NOMO-1 treated with DMSO at 0.1 percent for 48 hours (cell line): Measurements from ENCODE around the gene HSD17B1.
A peak's percentile ranks its signal among the peaks of the same experiment; 100 is the strongest.
"Not testable (repeated sequence)": the region's sequence is repeated elsewhere in the genome, so short reads cannot be mapped to it uniquely, and the experiment has no call there.

Experiments
- DNase-seq: peaks from one replicate; lab custom pipeline; 2025; ENCODE audit not compliant: unreplicated experiment; lab: John Stamatoyannopoulos, UW

HSD17B1 gene

DNA sequence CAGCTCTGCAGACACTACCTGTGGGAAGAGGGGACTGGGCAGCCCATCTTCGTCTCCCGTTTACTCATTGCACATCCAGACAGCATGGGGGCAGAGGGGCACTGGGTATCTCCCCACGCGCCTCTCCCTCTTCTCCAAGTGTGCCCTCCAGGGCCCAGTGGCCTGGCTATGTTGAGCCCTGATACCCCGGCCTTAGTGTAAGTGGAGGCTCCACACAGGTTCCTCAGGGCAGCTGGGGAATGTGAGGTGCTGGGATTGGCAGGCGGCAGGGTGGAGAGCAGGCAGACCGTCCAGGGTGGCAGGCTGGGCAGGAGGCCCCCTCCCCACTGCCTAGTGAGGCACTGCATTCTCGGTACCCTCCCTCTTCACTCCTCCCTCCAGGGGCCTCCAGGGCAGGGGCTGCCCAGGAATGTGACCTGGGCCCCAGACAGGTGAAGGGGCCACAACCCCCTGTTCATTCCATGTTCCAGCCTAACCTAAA is 29.9 kb upstream of the HSD17B1 start:
- DNase-seq, result no peak

DNA sequence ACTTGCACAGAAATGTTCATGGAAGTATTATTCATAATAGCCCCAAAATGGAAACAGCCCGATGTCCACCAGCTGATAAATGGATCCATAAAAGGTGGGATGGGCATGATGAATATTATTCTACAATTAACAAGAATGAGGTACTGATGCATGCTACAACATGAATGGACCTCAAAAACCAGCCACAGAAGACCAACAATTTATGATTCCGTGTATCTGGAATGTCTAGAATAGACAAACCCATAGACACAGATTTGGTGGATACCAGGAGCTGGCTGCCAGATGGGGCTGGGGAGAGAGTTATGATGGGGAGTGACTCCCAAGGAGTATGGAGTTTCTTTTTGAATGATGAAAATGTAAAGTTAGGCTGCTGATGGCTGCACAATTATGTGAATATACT is 27.5 kb upstream of the HSD17B1 start:
- no peak for DNase-seq

GRCh38 chr17:42526031-42526444 is 26.7 kb upstream of the HSD17B1 start:
- no peak for DNase-seq

DNA sequence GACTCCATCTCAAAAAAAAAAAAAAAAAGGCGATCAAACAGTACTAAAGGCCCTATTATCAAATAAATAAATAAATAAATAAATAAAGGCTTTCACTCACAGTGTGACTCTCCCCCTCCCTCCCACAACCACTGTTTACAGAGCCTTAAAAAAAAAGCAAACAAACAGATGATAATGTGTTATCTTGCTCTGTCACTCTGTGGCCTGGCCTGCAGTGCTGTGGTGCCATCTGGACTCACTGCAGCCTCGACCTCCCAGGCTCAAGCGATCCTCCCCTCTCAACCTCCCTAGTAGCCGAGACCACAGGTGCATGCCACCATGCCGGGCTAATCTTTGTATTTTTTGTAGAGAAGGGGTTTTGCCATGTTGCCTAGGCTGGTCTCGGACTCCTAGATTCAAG is 24.8 kb upstream of the HSD17B1 start:
- DNase-seq, result no peak

DNA sequence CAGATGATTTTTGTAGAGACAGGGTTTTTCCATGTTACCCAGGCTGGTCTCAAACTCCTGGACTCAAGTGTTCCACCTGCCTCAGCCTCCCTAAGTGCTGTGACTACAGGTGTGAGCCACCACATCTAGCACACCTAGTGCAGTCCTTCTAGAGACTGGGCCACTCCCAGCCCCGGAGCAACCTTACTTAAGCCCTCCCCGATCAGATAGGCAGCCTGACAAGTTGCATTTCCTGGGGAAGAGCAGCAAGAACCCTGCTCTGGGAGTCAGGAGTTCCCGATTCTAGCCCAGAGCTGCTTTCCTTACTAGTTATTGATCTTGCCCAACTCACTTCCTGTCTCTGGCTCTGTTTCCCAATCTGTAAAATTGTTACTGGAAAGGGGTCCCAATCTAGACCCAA is 23.7 kb upstream of the HSD17B1 start:
- DNase-seq, result no peak

DNA sequence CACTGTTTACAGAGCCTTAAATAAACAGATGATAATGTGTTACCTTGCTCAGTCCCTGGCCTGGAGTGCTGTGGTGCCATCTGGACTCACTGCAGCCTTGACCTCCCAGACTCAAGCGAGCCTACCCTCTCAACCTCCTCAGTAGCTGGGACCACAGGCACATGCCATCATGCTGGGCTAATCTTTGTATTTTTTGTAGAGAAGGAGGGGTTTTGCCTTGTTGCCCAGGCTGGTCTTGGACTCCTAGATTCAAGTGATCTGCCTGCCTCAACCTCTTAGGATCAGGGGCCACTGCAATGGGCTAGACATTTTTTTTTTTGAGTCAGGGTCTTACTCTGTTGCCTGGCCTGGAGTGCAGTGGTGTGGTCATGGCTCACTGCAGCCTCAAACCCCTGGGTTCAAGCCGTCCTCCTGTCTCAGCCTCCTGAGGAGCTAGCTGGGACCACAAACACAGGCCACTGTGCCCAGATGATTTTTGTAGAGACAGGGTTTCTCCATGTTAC is 21.7 kb upstream of the HSD17B1 start:
- no peak for DNase-seq

- peak; percentile 57 for DNase-seq
Measured at GRCh38 chr17:42531455-42532354, 21.0 kb upstream of the HSD17B1 start.

DNA sequence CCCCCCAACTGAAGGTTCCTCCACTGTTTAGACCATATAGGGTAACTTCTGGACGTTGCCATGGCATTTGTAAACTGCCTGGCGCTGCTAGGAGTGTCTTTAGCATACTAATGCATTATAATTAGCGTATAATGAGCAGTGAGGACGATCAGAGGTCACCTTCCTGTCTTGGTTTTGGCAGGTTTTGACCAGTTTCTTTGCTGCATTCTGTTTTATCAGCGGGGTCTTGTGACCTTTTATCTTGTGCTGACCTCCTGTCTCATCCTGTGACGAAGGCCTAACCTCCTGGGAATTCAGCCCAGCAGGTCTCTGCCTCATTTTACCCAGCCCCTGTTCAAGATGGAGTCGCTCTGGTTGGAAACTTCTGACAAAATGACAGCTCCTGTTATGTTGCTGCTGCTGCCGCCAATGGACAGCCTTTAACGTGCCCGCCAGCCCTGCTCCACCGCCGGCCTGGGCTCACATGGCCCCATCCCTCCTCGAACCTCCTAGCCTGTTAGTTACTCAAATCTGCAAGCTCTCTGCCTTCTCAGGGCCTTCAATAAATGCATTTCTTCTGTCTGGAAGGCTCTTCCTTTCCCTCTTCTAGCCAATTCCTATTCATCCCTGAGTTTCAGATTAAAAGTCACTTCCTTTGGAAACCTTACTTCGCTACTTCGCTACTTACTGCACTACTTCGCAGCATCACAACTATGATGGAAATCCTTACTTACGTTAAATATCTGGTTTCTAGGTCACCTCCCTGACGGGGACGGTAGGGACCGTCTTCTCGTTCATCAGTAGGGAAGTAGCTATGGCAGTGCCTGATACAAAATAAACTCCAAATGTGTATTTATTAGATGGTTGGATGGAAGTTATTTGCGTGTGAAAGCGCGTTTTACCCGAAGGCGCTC is 17.3 kb upstream of the HSD17B1 start:
- DNase-seq, result peak; percentile 75

DNA sequence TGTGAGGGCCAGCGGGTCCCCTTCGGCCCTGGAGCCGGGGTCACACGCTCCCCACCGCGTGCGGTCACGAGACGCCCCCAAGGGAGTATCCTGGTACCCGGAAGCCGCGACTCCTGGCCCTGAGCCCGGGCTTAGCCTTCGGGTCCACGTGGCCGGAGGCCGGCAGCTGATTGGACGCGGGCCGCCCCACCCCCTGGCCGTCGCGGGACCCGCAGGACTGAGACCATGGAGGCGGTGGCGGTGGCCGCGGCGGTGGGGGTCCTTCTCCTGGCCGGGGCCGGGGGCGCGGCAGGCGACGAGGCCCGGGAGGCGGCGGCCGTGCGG is 16.7 kb upstream of the HSD17B1 start, which contains the start of gene NAGLU:
TSS of gene NAGLU (plus strand) at position 194 of the 324 bp plus-strand sequence. CDS start at position 226, 32 bp downstream.
- DNase-seq, result peak; percentile 81

- DNase-seq, result peak; percentile 38
Measured at GRCh38 chr17:42536372-42537155, 16.2 kb upstream of the HSD17B1 start.

- no peak for DNase-seq
Measured at GRCh38 chr17:42537156-42537805, 15.4 kb upstream of the HSD17B1 start.

GRCh38 chr17:42537826-42538451 is 14.8 kb upstream of the HSD17B1 start:
- DNase-seq, result no peak

GRCh38 chr17:42538482-42538881 is 14.2 kb upstream of the HSD17B1 start:
- DNase-seq, result no peak

DNA sequence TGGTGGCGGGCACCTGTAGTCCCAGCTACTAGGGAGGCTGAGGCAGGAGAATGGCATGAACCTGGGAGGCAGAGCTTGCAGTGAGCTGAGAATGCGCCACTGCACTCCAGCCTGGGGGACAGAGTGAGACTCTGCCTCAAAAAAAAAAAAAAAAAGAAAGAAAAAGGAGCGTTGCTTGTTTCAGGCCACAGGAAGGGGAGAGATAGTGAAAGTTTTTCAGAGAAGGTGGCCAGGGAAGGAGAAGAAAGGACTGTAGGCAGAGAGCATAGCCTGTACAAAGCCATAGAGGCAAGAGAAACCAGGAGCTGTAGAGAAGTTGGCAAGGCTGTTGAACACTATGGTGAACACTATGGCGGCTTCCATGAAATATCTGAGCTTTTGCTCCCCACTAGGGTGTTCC is 12.2 kb upstream of the HSD17B1 start:
- not testable (repeated sequence) for DNase-seq

DNA sequence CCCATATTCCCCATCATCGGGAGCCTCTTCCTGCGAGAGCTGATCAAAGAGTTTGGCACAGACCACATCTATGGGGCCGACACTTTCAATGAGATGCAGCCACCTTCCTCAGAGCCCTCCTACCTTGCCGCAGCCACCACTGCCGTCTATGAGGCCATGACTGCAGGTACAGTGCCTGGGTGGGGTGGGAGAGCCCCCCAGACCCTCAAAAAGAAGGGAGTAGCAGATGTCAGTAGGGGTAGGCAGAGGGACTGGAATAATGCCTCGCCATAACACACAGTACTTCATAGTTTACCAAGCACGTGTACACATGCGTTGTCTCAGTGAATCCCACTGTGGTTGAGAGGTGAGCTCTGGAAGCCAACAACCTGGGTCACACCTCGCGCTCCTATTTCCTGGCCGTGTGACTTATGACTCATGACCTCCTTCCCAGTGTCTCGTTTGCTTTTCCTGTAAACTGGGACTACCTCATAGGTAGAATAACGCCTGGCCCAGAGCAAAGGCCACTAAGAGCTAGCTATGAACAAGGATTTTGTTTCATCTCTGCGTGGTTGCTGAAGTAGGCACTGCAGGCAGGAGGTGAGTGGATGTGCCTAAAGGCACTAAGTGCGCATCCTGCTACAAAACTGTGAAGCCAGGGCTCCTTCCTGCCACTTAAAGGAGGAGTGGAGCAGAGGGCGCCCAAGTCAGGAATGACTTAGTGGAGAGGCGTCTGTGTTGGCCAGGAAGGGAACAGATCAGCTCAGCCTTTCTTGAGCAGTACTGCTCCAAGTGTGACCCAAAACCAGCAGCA is 11.5 kb upstream of the HSD17B1 start:
- DNase-seq, result no peak

GRCh38 chr17:42543190-42544079 is 9.3 kb upstream of the HSD17B1 start:
- no peak for DNase-seq

GRCh38 chr17:42544874-42545283 is 7.8 kb upstream of the HSD17B1 start:
- DNase-seq, result no peak
